Lower leg skin (tissue), 4 donors: ENCODE results near the gene RAP2A. TPM values are rescaled to one million over a fixed set of nuclear protein-coding genes. Genes with fewer than 3 reads are reported as not detected.

Experiments
- DNase-seq, 2 donors: peaks; one replicate each; pipeline ENCODE4 v3.0.0-alpha.2; 2019; ENCODE audit warnings: low spot score in 2 of 2
- H3K4me3 ChIP-seq: fragments of 200-600 bp; sonication (generic); 2 replicates; pipeline ENCODE4 v1.5.1; 2017; ENCODE audit warnings: mild to moderate bottlenecking, low read depth; ENCODE audit not compliant: poor library complexity, severe bottlenecking
- POLR2A ChIP-seq, 2 donors: fragments of 450-650 bp; IDR thresholded peaks; one replicate each; pipeline ENCODE4 v1.6.1; 2016 to 2017; ENCODE audit warnings: antibody characterized with exemption in 2 of 2, mild to moderate bottlenecking in 1 of 2, moderate library complexity in 1 of 2
- WGBS, 2 donors: methylation state at CpG; one replicate each; pipeline ENCODE4 v1.1.5; 2018; 5-methylcytosine and 5-hydroxymethylcytosine counted together
- intact Hi-C: fragments of 100-400 bp; cut with DNase I; formaldehyde crosslinking; loops from one replicate; pipeline ENCODE4 v1.15.0; 2023; ENCODE audit warnings: low total_unique reads
- total RNA-seq, 4 donors: library from RNA; depleted of rRNA; stranded (reverse); fragments of >200 nt; gene quantifications; one replicate each; pipeline ENCODE4 v1.1.0, GENCODE V29; 2016
- TF ChIP-seq, protein P1 (sequence below), 3 donors: fragments of 450-650 bp; IDR thresholded peaks; one replicate each; pipeline ENCODE4 v1.5.1; 2016; ENCODE audit warnings: antibody characterized with exemption in 3 of 3, mild to moderate bottlenecking in 3 of 3, moderate library complexity in 2 of 3

Gene RAP2A
- total RNA-seq, 4 donors from 2014 or later: 8.4 to 14.8 (median 10.3) TPM

DNA sequence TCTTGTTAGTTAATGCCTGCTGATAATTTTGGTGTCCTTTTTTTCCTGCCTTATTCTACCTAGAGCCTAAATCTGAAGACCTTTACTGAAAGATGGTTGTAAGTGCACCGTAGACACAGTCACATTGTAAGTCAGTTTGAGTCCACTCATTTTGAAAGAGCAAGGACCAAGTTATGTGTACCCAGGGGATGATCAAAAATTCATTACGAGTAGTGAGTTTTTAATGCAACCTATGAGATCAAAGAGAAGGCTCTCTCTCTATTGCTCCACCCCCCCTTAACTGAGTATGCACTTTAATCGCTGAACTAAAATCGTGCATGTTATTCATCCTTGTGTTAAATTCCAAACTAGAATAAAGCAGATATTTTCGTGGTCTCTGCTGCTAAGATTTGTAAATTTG, 1.8 kb downstream of the RAP2A start:
- no peak for DNase-seq
- 13 to 17% methylated on average over 5 of the region's 5 CpGs for WGBS, 2 donors

DNA sequence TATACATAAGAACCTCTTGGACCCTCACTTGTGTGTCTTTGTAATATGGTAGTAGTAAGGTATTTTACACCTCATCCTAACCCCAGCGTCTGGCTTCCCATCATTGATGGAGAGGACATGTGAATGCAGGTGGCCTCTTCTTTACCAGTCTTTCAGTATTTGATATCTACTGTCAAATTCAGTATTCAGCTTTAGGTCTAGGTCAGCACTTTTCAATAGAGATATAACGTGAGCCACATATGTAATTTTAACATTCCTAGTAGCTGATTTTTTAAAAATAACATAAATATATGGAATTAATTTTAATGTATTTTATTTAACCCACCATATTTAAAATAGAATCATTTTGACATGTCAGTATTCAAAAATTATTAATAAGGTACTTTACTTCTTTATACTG, 2.9 kb downstream of the RAP2A start:
- intact Hi-C loops: no loop called here
- no peak for DNase-seq
- 75 to 90% methylated on average over 2 of the region's 2 CpGs for WGBS, 2 donors
- TF ChIP-seq, protein P1, sequence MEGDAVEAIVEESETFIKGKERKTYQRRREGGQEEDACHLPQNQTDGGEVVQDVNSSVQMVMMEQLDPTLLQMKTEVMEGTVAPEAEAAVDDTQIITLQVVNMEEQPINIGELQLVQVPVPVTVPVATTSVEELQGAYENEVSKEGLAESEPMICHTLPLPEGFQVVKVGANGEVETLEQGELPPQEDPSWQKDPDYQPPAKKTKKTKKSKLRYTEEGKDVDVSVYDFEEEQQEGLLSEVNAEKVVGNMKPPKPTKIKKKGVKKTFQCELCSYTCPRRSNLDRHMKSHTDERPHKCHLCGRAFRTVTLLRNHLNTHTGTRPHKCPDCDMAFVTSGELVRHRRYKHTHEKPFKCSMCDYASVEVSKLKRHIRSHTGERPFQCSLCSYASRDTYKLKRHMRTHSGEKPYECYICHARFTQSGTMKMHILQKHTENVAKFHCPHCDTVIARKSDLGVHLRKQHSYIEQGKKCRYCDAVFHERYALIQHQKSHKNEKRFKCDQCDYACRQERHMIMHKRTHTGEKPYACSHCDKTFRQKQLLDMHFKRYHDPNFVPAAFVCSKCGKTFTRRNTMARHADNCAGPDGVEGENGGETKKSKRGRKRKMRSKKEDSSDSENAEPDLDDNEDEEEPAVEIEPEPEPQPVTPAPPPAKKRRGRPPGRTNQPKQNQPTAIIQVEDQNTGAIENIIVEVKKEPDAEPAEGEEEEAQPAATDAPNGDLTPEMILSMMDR (IDR thresholded peaks at IDR 0.05): no peak
- TF ChIP-seq POLR2A (IDR thresholded peaks at IDR 0.05): no peak
- no peak overlapping the region for H3K4me3 ChIP-seq

More for the DNA sequence above, 1.8 kb downstream of the RAP2A start:
- no peak overlapping the region for H3K4me3 ChIP-seq
- intact Hi-C loops: no loop called here
- TF ChIP-seq, protein P1 (IDR thresholded peaks at IDR 0.05): no peak
- TF ChIP-seq POLR2A (IDR thresholded peaks at IDR 0.05): no peak

DNA sequence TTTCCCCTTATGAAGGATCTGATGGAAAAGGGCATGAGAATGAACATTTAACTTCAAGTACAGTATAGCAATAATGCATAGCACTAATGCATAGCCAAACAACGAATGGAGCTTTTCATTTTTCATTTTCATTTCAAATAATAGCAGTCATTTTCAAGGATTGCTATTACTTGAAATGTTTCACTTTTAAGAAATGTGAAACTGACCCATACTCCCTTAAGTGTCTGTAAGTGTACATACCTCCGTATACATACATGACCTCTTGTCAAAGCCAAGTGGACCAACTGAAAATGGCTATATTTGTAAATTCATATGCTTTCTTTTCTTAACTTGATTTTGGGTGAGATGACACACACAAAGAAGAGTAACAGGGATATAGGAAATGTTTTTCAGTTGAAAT, 3.8 kb downstream of the RAP2A start:
- intact Hi-C loops: no loop called here
- WGBS, 2 donors: 77 to 79% methylated on average over 2 of the region's 2 CpGs

DNA sequence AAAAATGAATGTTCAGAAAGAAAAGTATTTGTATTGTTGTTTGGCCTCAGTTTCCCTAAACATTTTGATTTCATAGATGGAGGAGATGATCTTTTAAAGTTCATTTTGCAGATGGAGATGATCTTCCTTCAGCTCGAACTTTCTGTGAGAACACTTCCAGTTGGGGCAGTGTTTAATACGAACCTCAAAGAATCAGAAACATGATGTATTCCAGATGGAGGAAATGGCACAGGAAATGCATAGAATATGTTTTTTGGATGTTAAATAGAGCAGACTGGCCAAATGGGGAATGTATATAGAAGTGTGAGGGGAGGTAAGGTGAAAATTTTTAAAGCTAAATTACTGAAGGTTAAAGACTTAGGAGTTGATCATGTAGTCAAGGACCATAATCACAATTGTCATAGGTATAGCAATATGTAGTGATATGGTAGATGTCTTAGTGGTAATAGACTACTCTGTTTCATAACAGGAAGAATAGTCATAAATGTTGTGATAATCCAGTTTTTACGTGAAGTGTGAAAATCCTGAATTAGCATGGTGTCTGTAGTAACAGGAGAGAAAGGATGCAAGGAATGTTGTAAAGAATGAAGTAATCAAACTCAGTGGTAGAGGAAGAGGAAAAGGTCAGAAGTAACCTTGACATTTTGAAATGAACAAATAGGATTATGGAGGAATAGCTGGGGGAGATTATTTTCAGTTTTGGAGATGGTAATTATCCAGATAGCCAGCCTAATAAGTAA, 5.1 kb downstream of the RAP2A start:
- DNase-seq: no peak
- WGBS, 2 donors: 71 to 73% methylated on average over 3 of the region's 3 CpGs
- TF ChIP-seq POLR2A (IDR thresholded peaks at IDR 0.05): no peak
- TF ChIP-seq, protein P1 (IDR thresholded peaks at IDR 0.05): no peak
- intact Hi-C loops: no loop called here
- no peak overlapping the region for H3K4me3 ChIP-seq

More for the DNA sequence above, 3.8 kb downstream of the RAP2A start:
- H3K4me3 ChIP-seq: no peak overlapping the region
- DNase-seq: no peak
- no peak for TF ChIP-seq POLR2A (IDR thresholded peaks at IDR 0.05)
- TF ChIP-seq, protein P1 (IDR thresholded peaks at IDR 0.05): no peak

DNA sequence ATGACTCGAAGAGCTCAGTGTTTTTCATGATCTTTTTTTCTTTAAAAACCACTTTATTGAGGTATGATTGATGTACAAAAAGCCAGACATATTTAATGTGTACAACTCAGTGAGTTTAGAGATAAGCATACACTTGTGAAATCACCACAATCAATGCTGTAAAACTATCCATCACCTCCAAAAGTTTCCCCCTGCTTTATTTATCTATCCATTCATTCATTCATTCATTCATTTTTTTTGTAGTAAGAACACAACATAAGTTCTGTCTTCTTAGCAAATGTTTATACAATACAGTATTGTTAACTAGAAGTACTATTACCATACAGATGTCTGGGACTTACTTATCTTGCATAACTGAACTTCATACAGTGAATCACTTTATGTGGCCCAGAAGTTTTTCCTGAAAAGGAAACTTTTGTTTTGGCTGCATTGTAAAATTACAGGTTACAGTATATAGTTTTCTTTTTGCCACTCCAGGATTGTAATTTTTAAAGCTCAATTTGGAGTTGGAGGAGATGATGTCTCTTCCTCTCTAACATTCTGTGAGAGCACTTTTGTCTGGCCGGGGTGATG, 6.7 kb downstream of the RAP2A start:
- no peak overlapping the region for H3K4me3 ChIP-seq
- DNase-seq: no peak
- intact Hi-C loops: no loop called here
- WGBS, 2 donors: 75 to 77% methylated on average over 2 of the region's 2 CpGs
- TF ChIP-seq, protein P1 (IDR thresholded peaks at IDR 0.05): no peak
